Mesenchymal stem cell (in vitro differentiated cells and primary cell): ENCODE measurements around the gene CNTNAP2.

ENCODE experiments used
- DNase-seq: peaks from one replicate; pipeline ENCODE4 v3.0.0-alpha.2; 2013
- H2AFZ ChIP-seq: one replicate; pipeline ENCODE4 v1.6.1; 2013; ENCODE audit warnings: low read depth, mild to moderate bottlenecking, control low read depth, inconsistent platforms, low read length, moderate library complexity
- H2AK5ac ChIP-seq: 2 replicates; pipeline ENCODE4 v1.6.1; 2013; ENCODE audit warnings: low read length, moderate library complexity, mild to moderate bottlenecking, inconsistent platforms; ENCODE audit not compliant: severe bottlenecking
- H2BK120ac ChIP-seq: one replicate; pipeline ENCODE4 v1.6.1; 2013; ENCODE audit warnings: low read depth, mild to moderate bottlenecking, inconsistent platforms, low read length, moderate library complexity
- H2BK12ac ChIP-seq, 2 experiments: one replicate each; pipeline ENCODE4 v1.6.1; 2013; ENCODE audit warnings: inconsistent platforms in 2 of 2, low read length in 2 of 2, mild to moderate bottlenecking in 2 of 2, moderate library complexity in 2 of 2, control low read depth in 1 of 2
- H2BK15ac ChIP-seq: one replicate; pipeline ENCODE4 v1.6.1; 2013; ENCODE audit warnings: mild to moderate bottlenecking, low read depth, inconsistent platforms; ENCODE audit not compliant: poor library complexity, severe bottlenecking
- H2BK5ac ChIP-seq: 2 replicates; pipeline ENCODE4 v1.6.1; 2013; ENCODE audit warnings: low read depth, mild to moderate bottlenecking, low read length, control low read depth, inconsistent platforms; ENCODE audit not compliant: poor library complexity, severe bottlenecking
- H3K14ac ChIP-seq, 2 experiments: one replicate each; pipeline ENCODE4 v1.6.1; 2013; ENCODE audit warnings: inconsistent platforms in 2 of 2, low read length in 2 of 2, control low read depth in 1 of 2, mild to moderate bottlenecking in 1 of 2, moderate library complexity in 1 of 2
- H3K18ac ChIP-seq, 2 experiments: one replicate each; pipeline ENCODE4 v1.6.1; 2013; ENCODE audit warnings: inconsistent platforms in 2 of 2, low read length in 2 of 2, control low read depth in 1 of 2, low read depth in 1 of 2, mild to moderate bottlenecking in 1 of 2
- H3K23ac ChIP-seq, 2 experiments: one replicate each; pipeline ENCODE4 v1.6.1; 2013; ENCODE audit warnings: inconsistent platforms in 2 of 2, low read length in 2 of 2, mild to moderate bottlenecking in 2 of 2, moderate library complexity in 2 of 2, control low read depth in 1 of 2
- H3K27ac ChIP-seq: 2 replicates; pipeline ENCODE4 v1.5.1; 2013; ENCODE audit warnings: mild to moderate bottlenecking, moderate library complexity, low read length, control low read depth, inconsistent platforms; ENCODE audit not compliant: poor library complexity, severe bottlenecking
- H3K27me3 ChIP-seq, 2 experiments: 2 replicates each; pipeline versions ENCODE4 v1.6.1 to v1.7.0; 2013; ENCODE audit warnings: low read length in 2 of 2, mild to moderate bottlenecking in 2 of 2, moderate library complexity in 2 of 2, control low read depth in 1 of 2, inconsistent platforms in 1 of 2; ENCODE audit not compliant: control insufficient read depth in 1 of 2, insufficient read depth in 1 of 2
- H3K36me3 ChIP-seq, 2 experiments: 2 replicates each; pipeline versions ENCODE4 v1.6.1 to v1.7.0; 2013; ENCODE audit warnings: low read length in 2 of 2, control low read depth in 1 of 2, inconsistent platforms in 1 of 2, low read depth in 1 of 2, mild to moderate bottlenecking in 1 of 2; ENCODE audit not compliant: insufficient read depth in 2 of 2, control insufficient read depth in 1 of 2
- H3K4ac ChIP-seq, 2 experiments: one replicate each; pipeline ENCODE4 v1.6.1; 2013; ENCODE audit warnings: inconsistent platforms in 2 of 2, low read length in 2 of 2, mild to moderate bottlenecking in 2 of 2, moderate library complexity in 2 of 2, control low read depth in 1 of 2, low read depth in 1 of 2
- H3K4me1 ChIP-seq: 2 replicates; pipeline ENCODE4 v1.6.1; 2013; ENCODE audit warnings: low read depth, low read length, control low read depth; ENCODE audit not compliant: control insufficient read depth, insufficient read depth
- H3K4me2 ChIP-seq: 2 replicates; pipeline ENCODE4 v1.6.1; 2013; ENCODE audit warnings: low read length, mild to moderate bottlenecking, inconsistent platforms; ENCODE audit not compliant: poor library complexity, severe bottlenecking
- H3K4me3 ChIP-seq, 2 experiments: 2 replicates each; pipeline versions ENCODE4 v1.5.1 to v1.7.0; 2013; ENCODE audit warnings: low read length in 2 of 2, mild to moderate bottlenecking in 2 of 2, control low read depth in 1 of 2, low read depth in 1 of 2; ENCODE audit not compliant: insufficient read depth in 1 of 2
- H3K79me1 ChIP-seq: replicated peaks from 2 replicates; pipeline ENCODE4 v1.6.1; 2013; ENCODE audit warnings: mild to moderate bottlenecking, control low read depth, low read length, inconsistent platforms; ENCODE audit not compliant: poor library complexity, severe bottlenecking
- H3K9ac ChIP-seq: 2 replicates; pipeline ENCODE4 v1.7.0; 2013; ENCODE audit warnings: mild to moderate bottlenecking, low read length, moderate library complexity
- H3K9me3 ChIP-seq: 2 replicates; pipeline ENCODE4 v1.7.0; 2013; ENCODE audit warnings: mild to moderate bottlenecking, low read length; ENCODE audit not compliant: control insufficient read depth
- H4K8ac ChIP-seq: one replicate; pipeline ENCODE4 v1.6.1; 2013; ENCODE audit warnings: inconsistent platforms, mild to moderate bottlenecking, low read length, moderate library complexity
- H4K91ac ChIP-seq: one replicate; pipeline ENCODE4 v1.6.1; 2013; ENCODE audit warnings: mild to moderate bottlenecking, low read length, inconsistent platforms
- WGBS: methylation state at CpG from one replicate; pipeline ENCODE4 v1.1.7; 2013; ENCODE audit warnings: mixed read lengths; 5-methylcytosine and 5-hydroxymethylcytosine counted together

The CNTNAP2 gene

GRCh38 chr7:147857152-147858140 lies 1740.8 kb downstream of the CNTNAP2 start:
- no peak for DNase-seq
- no peaks in the 10 kb centered on the region for H3K27me3 ChIP-seq
- H4K91ac ChIP-seq: no peak overlapping the region
- H2BK12ac ChIP-seq: no peak overlapping the region
- no peak overlapping the region for H2BK15ac ChIP-seq
- H3K4me1 ChIP-seq: no peaks in the 10 kb centered on the region
- no peaks in the 10 kb centered on the region for H3K79me1 ChIP-seq
- H3K9me3 ChIP-seq: peaks cover 5% of the 10 kb centered on the region
- no peaks in the 10 kb centered on the region for H3K36me3 ChIP-seq
- no peak overlapping the region for H2BK5ac ChIP-seq
- H2AK5ac ChIP-seq: no peak overlapping the region
- 85% methylated on average over 6 of the region's 8 CpGs for WGBS
- no peak overlapping the region for H4K8ac ChIP-seq
- no peak overlapping the region for H3K4me2 ChIP-seq
- no peak overlapping the region for H3K4ac ChIP-seq
- H3K27ac ChIP-seq: no peak overlapping the region
- H2BK120ac ChIP-seq: no peak overlapping the region
- H3K9ac ChIP-seq: no peak overlapping the region
- no peak overlapping the region for H3K14ac ChIP-seq
- H3K23ac ChIP-seq: no peak overlapping the region
- no peak overlapping the region for H3K4me3 ChIP-seq
- no peak overlapping the region for H3K18ac ChIP-seq
- no peak overlapping the region for H2AFZ ChIP-seq

- H3K14ac ChIP-seq: no peak overlapping the region
- H2BK5ac ChIP-seq: no peak overlapping the region
- H4K91ac ChIP-seq: no peak overlapping the region
- no peaks in the 10 kb centered on the region for H3K4me1 ChIP-seq
- H3K36me3 ChIP-seq: no peaks in the 10 kb centered on the region
- H3K18ac ChIP-seq: no peak overlapping the region
- no peak overlapping the region for H3K4me3 ChIP-seq
- H3K27me3 ChIP-seq: no peaks in the 10 kb centered on the region
- no peak overlapping the region for H3K4ac ChIP-seq
- H2AK5ac ChIP-seq: no peak overlapping the region
- H3K9me3 ChIP-seq: peaks cover 5% of the 10 kb centered on the region
- no peak overlapping the region for H3K9ac ChIP-seq
- DNase-seq: no peak
- H2BK15ac ChIP-seq: no peak overlapping the region
- no peak overlapping the region for H2AFZ ChIP-seq
- no peaks in the 10 kb centered on the region for H3K79me1 ChIP-seq
- H3K27ac ChIP-seq: no peak overlapping the region
- H2BK120ac ChIP-seq: no peak overlapping the region
- WGBS: 59% methylated on average over 3 of the region's 3 CpGs
- H4K8ac ChIP-seq: no peak overlapping the region
- no peak overlapping the region for H3K23ac ChIP-seq
- H2BK12ac ChIP-seq: no peak overlapping the region
- H3K4me2 ChIP-seq: no peak overlapping the region
Measured at GRCh38 chr7:147858421-147858820, 1741.8 kb downstream of the CNTNAP2 start.

GRCh38 chr7:147859033-147859432 lies 1742.4 kb downstream of the CNTNAP2 start:
- H4K8ac ChIP-seq: no peak overlapping the region
- no peak overlapping the region for H2BK15ac ChIP-seq
- no peak overlapping the region for H3K4me2 ChIP-seq
- peaks cover 5% of the 10 kb centered on the region for H3K9me3 ChIP-seq
- H3K27me3 ChIP-seq: no peaks in the 10 kb centered on the region
- H3K14ac ChIP-seq: no peak overlapping the region
- no peak overlapping the region for H3K23ac ChIP-seq
- no peaks in the 10 kb centered on the region for H3K79me1 ChIP-seq
- WGBS: 57% methylated on average over 2 of the region's 4 CpGs
- no peaks in the 10 kb centered on the region for H3K4me1 ChIP-seq
- no peak overlapping the region for H3K4ac ChIP-seq
- H2BK5ac ChIP-seq: no peak overlapping the region
- H3K18ac ChIP-seq: no peak overlapping the region
- H3K27ac ChIP-seq: no peak overlapping the region
- H2AFZ ChIP-seq: no peak overlapping the region
- no peak overlapping the region for H4K91ac ChIP-seq
- H3K4me3 ChIP-seq: no peak overlapping the region
- no peak overlapping the region for H2BK12ac ChIP-seq
- no peak overlapping the region for H2AK5ac ChIP-seq
- no peak for DNase-seq
- H3K36me3 ChIP-seq: no peaks in the 10 kb centered on the region
- H3K9ac ChIP-seq: no peak overlapping the region
- H2BK120ac ChIP-seq: no peak overlapping the region

GRCh38 chr7:147859486-147859885 lies 1742.9 kb downstream of the CNTNAP2 start:
- Histone ChIP-seq H3K27me3 (no peaks in the 10 kb centered on the region), H3K4me1 (no peaks in the 10 kb centered on the region), H3K23ac (no peak overlapping the region), H3K14ac (no peak overlapping the region), H3K36me3 (no peaks in the 10 kb centered on the region), H2BK15ac (no peak overlapping the region), H3K18ac (no peak overlapping the region), H3K27ac (no peak overlapping the region), H2AFZ (no peak overlapping the region), H2AK5ac (no peak overlapping the region), H4K8ac (no peak overlapping the region), H3K4ac (no peak overlapping the region), H2BK5ac (no peak overlapping the region), H2BK12ac (no peak overlapping the region), H4K91ac (no peak overlapping the region), H3K9me3 (peaks cover 5% of the 10 kb centered on the region), H3K4me3 (no peak overlapping the region), H3K79me1 (no peaks in the 10 kb centered on the region), H3K9ac (no peak overlapping the region), H3K4me2 (no peak overlapping the region), H2BK120ac (no peak overlapping the region)
- no peak for DNase-seq
